Measurements from ENCODE around the gene CDH24. TPM values are rescaled to one million over a fixed set of nuclear protein-coding genes. Genes with fewer than 3 reads are reported as not detected.

Gene CDH24
- total and polyA plus RNA-seq, 2 of the 13 experiments (the other 11 are each of a cell fraction or from before 2014, with no cell fraction given): 0.69 to 0.99 TPM

GRCh38 chr14:23068789-23069412, 11.6 kb upstream of the CDH24 start (continued):
- TF ChIP-seq HOXA5 (CRISPR knock-in tag; IDR thresholded peaks at IDR 0.05) (peak; percentile 95; the same call in 1 of the 2 replicates), ZNF703 (CRISPR knock-in tag; IDR thresholded peaks at IDR 0.05; ENCODE audit: borderline replicate concordance) (no peak), REPIN1 (CRISPR knock-in tag; IDR thresholded peaks at IDR 0.05; ENCODE audit: borderline replicate concordance, low read depth) (peak; percentile 89), NCOA5 (CRISPR knock-in tag; IDR thresholded peaks at IDR 0.05) (no peak), ZNF746 (CRISPR knock-in tag; IDR thresholded peaks at IDR 0.05) (no peak), NFYC (CRISPR knock-in tag; IDR thresholded peaks at IDR 0.05) (0 out of 2 replicates have a peak, but pooled peaks have one; percentile 9), MEIS2 (CRISPR knock-in tag; IDR thresholded peaks at IDR 0.05) (peak; percentile 73), TOE1 (CRISPR knock-in tag; IDR thresholded peaks at IDR 0.05) (peak; percentile 98), POLR2A (IDR thresholded peaks at IDR 0.05; ENCODE audit: insufficient read depth in 1 of 2, low read depth in 2 of 2, low read length in 2 of 2) (peak in 1 of 2 experiments; percentile 24; a peak in 2 of 4 replicates), ZNF691 (CRISPR knock-in tag; IDR thresholded peaks at IDR 0.05; ENCODE audit: borderline replicate concordance, low read depth) (peak; percentile 65; the same call in 1 of the 2 replicates), NCOR1 (IDR thresholded peaks at IDR 0.05; ENCODE audit: borderline replicate concordance, low read length) (no peak), ZGPAT (CRISPR knock-in tag; IDR thresholded peaks at IDR 0.05) (peak; percentile 66), ZNF317 (CRISPR knock-in tag; IDR thresholded peaks at IDR 0.05) (no peak), NR2F2 (IDR thresholded peaks at IDR 0.05; ENCODE audit: borderline replicate concordance, low read depth) (no peak), SIX1 (CRISPR knock-in tag; IDR thresholded peaks at IDR 0.05; ENCODE audit: borderline replicate concordance) (peak; percentile 53; the same call in 1 of the 2 replicates), ERF (CRISPR knock-in tag; IDR thresholded peaks at IDR 0.05) (peak; percentile 80), NCOA2 (CRISPR knock-in tag; IDR thresholded peaks at IDR 0.05) (no peak; the same call in 1 of the 2 replicates), NR2F6 (IDR thresholded peaks at IDR 0.05) (no peak), NR2F6 (CRISPR knock-in tag; IDR thresholded peaks at IDR 0.05) (peak; percentile 41; the same call in 1 of the 2 replicates), ZNF572 (CRISPR knock-in tag; IDR thresholded peaks at IDR 0.05) (no peak), GABPA (IDR thresholded peaks at IDR 0.05; ENCODE audit: low read depth, low read length) (no peak), GABPA (CRISPR knock-in tag; IDR thresholded peaks at IDR 0.05; ENCODE audit: low read depth) (no peak)
- TF ChIP-seq, protein P1, sequence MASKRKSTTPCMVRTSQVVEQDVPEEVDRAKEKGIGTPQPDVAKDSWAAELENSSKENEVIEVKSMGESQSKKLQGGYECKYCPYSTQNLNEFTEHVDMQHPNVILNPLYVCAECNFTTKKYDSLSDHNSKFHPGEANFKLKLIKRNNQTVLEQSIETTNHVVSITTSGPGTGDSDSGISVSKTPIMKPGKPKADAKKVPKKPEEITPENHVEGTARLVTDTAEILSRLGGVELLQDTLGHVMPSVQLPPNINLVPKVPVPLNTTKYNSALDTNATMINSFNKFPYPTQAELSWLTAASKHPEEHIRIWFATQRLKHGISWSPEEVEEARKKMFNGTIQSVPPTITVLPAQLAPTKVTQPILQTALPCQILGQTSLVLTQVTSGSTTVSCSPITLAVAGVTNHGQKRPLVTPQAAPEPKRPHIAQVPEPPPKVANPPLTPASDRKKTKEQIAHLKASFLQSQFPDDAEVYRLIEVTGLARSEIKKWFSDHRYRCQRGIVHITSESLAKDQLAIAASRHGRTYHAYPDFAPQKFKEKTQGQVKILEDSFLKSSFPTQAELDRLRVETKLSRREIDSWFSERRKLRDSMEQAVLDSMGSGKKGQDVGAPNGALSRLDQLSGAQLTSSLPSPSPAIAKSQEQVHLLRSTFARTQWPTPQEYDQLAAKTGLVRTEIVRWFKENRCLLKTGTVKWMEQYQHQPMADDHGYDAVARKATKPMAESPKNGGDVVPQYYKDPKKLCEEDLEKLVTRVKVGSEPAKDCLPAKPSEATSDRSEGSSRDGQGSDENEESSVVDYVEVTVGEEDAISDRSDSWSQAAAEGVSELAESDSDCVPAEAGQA (IDR thresholded peaks at IDR 0.05; ENCODE audit: low read depth): 0 out of 2 replicates have a peak, but pooled peaks have one; percentile 32
- TF ChIP-seq, protein P1 (CRISPR knock-in tag; IDR thresholded peaks at IDR 0.05; ENCODE audit: borderline replicate concordance): no peak; the same call in 1 of the 2 replicates
